Chondrocyte (in vitro differentiated cells): Measurements from ENCODE around the gene ARHGEF7. TPM values are rescaled to one million over a fixed set of nuclear protein-coding genes. Genes with fewer than 3 reads are reported as not detected.

Source experiments
- DNase-seq: peaks from one replicate; pipeline ENCODE4 v3.0.0; 2021; ENCODE audit warnings: mixed read lengths, low spot score
- H3K27ac Mint-ChIP-seq: one replicate; pipeline ENCODE4 v1.8.0; 2021; ENCODE audit warnings: mild to moderate bottlenecking, moderate library complexity, mixed read lengths; ENCODE audit not compliant: unreplicated experiment
- H3K27me3 Mint-ChIP-seq: 2 replicates; pipeline ENCODE4 v1.8.0; 2021; ENCODE audit warnings: low read depth, mixed read lengths
- H3K36me3 Mint-ChIP-seq: 2 replicates; pipeline ENCODE4 v1.8.0; 2021; ENCODE audit warnings: low read depth, mixed read lengths
- H3K4me1 Mint-ChIP-seq: 2 replicates; pipeline ENCODE4 v1.8.0; 2021; ENCODE audit warnings: low read depth, mild to moderate bottlenecking, mixed read lengths
- H3K4me3 Mint-ChIP-seq: one replicate; pipeline ENCODE4 v1.8.0; 2021; ENCODE audit warnings: mild to moderate bottlenecking, moderate library complexity, mixed read lengths; ENCODE audit not compliant: unreplicated experiment
- H3K9me3 Mint-ChIP-seq: 2 replicates; pipeline ENCODE4 v1.8.0; 2021; ENCODE audit warnings: low read depth, mixed read lengths
- total RNA-seq: library from RNA; stranded (reverse); gene quantifications from 3 replicates; pipeline ENCODE4 v1.2.1, GENCODE V29; 2021
- TF ChIP-seq, protein P1 (sequence below): fragments of 200-600 bp; sonication (generic); IDR thresholded peaks from 2 replicates; pipeline ENCODE4 v1.5.0; 2021; ENCODE audit warnings: antibody characterized with exemption, mild to moderate bottlenecking, moderate library complexity

The ARHGEF7 gene
- total RNA-seq, 1 donor from 2014 or later = 137 TPM

DNA sequence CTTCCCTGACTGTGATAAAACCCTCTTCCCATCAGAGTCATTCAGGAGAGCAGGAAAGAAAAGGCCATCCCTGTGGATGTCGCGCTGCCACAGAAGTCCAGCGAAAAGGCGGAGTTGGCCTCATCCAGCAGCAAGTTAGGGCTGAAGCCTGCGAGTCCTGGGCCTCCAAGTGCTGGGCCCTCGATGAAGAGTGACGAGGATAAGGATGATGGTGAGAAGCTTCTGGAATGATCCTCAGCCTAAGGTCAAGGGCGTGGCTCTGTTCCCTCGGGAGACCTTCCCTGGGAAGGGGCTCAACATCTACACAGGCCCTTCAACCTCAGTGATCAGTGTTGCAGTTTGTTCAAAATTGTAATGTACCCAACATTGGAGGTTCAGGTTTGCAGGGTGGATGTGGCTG lies 227.6 kb downstream of the ARHGEF7 start:
- Mint-ChIP-seq H3K9me3 (no peaks in the 10 kb centered on the region), H3K27me3 (no peaks in the 10 kb centered on the region), H3K4me1 (no peaks in the 10 kb centered on the region), H3K4me3 (no peak overlapping the region), H3K27ac (no peak overlapping the region), H3K36me3 (peaks cover 36% of the 10 kb centered on the region)
- DNase-seq = no peak
- TF ChIP-seq, protein P1, sequence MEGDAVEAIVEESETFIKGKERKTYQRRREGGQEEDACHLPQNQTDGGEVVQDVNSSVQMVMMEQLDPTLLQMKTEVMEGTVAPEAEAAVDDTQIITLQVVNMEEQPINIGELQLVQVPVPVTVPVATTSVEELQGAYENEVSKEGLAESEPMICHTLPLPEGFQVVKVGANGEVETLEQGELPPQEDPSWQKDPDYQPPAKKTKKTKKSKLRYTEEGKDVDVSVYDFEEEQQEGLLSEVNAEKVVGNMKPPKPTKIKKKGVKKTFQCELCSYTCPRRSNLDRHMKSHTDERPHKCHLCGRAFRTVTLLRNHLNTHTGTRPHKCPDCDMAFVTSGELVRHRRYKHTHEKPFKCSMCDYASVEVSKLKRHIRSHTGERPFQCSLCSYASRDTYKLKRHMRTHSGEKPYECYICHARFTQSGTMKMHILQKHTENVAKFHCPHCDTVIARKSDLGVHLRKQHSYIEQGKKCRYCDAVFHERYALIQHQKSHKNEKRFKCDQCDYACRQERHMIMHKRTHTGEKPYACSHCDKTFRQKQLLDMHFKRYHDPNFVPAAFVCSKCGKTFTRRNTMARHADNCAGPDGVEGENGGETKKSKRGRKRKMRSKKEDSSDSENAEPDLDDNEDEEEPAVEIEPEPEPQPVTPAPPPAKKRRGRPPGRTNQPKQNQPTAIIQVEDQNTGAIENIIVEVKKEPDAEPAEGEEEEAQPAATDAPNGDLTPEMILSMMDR = no peak

DNA sequence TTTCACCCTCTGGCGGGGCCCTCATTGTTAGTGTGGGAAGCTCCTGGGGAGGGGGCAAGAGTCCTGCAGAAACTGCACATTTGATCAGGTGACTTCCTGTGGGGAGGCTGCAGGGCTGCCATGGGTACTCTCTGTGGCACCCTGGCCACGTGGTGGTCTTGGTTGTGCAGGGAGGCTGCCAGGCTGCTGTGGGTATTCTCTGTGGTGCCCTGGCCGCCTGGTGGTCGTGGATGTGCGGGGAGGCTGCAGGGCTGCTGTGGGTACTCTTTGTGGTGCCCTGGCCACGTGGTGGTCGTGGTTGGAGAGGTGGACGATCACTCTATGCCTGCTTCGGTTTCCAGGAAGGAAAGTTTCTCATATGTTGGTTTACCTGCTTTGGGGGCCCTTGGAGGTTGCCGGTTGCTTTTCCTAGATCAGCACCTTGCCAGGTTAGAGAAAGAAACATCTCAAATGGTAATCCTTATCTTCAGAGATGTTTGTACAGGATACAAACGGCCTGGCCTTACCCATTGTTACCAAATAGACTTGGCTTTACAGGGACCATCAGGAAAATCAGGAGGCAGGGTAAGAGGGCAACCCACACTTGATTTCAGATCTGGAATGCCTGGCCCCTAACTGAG lies 228.2 kb downstream of the ARHGEF7 start:
- H3K4me1 Mint-ChIP-seq = no peaks in the 10 kb centered on the region
- TF ChIP-seq, protein P1 = no peak
- no peak for DNase-seq
- peaks cover 33% of the 10 kb centered on the region for H3K36me3 Mint-ChIP-seq
- H3K27ac Mint-ChIP-seq = no peak overlapping the region
- H3K27me3 Mint-ChIP-seq = no peaks in the 10 kb centered on the region
- H3K4me3 Mint-ChIP-seq = no peak overlapping the region
- H3K9me3 Mint-ChIP-seq = no peaks in the 10 kb centered on the region

DNA sequence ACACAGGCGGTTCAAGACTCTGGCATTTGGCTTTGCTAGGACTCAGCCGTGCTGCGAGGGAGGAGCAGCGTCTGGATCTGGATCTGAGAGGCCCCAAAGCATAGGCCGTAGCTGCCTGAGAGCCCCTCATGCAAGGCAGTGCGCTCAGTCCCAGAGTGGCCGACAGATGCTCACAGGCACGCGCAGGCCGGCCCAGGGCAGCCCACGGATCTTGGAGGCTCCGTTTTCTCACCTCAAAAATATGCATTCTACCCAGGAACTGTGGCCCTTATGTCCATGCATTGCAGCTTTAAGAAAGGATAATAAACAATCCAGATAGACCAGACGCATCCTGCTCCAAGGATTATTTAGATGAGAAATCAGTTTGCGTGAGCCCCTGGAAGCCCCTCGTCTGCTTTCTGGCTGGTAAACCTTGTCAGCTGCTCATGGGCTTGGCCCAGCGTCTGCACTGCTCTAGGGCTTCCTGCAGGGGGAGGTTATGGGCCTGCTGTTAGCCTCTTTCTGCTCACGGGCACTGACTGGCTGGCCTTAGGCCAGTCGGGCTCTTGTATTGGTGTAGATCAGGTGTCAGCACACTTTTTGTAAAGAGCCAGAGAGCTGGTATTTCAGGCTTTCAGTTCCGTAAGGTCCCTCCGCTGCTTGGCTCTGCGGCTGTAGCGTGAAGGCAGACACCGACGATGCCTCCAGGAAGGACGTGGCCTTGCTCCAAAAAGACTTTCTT lies 229.5 kb downstream of the ARHGEF7 start:
- no peak for DNase-seq
- Mint-ChIP-seq H3K36me3 (peaks cover 34% of the 10 kb centered on the region), H3K27me3 (no peaks in the 10 kb centered on the region), H3K27ac (no peak overlapping the region), H3K4me3 (no peak overlapping the region), H3K9me3 (no peaks in the 10 kb centered on the region), H3K4me1 (no peaks in the 10 kb centered on the region)
- TF ChIP-seq, protein P1 = peak; percentile 28

DNA sequence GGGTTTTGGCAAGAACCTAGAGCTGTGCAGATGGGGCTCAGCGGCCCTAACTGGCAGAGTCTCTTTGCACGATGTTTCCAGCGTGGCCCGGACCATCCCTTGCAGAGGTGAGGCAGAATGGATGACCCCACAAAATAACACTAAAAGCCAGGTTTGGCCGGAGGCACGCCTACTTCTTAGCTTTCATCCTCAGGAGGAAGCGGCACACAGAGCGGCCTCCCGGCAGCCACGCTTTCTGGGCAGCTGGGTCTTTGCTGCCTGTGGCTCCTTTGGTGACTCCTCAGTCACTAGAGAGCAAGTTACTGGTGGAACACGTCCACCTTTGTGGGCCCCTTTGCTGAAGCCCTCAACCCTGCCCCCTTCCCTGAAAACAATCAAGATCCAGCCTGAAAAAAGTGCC lies 230.6 kb downstream of the ARHGEF7 start:
- Mint-ChIP-seq H3K4me3 (no peak overlapping the region), H3K27me3 (no peaks in the 10 kb centered on the region), H3K36me3 (peaks cover 39% of the 10 kb centered on the region), H3K4me1 (no peaks in the 10 kb centered on the region), H3K9me3 (no peaks in the 10 kb centered on the region), H3K27ac (no peak overlapping the region)
- TF ChIP-seq, protein P1 = no peak
- no peak for DNase-seq

DNA sequence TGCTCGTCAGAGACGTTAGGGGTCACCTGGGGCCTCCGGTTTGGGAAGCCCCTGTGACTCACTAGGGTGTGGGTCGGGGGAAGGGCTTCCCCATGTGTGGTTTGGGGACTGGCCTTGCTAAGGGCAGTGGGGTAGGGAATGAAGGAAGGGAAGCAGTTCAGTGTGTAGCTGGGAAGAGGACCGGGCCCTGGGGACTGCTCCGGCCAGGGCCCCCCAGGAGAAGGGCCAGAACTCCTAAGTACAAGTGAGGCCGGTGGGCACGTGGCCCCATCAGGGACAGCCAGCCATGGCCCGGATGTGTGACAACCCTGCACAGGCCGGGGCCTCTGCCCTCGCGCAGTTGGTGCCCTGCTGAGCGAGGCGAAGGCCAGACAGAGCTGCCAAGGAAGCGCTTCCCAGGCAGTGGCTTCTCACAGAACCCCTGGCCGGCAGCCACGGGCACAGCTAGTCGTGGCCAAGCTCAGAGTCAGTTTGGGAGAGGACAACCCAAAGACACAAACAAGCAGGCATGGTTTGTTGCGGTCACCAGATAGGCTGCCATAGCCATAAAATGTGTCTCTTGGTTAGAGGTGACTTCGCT lies 231.1 kb downstream of the ARHGEF7 start:
- Mint-ChIP-seq H3K4me1 (no peaks in the 10 kb centered on the region), H3K27ac (no peak overlapping the region), H3K9me3 (no peaks in the 10 kb centered on the region), H3K27me3 (no peaks in the 10 kb centered on the region), H3K4me3 (no peak overlapping the region), H3K36me3 (peaks cover 39% of the 10 kb centered on the region)
- TF ChIP-seq, protein P1 = no peak
- no peak for DNase-seq
